ENCODE data around the gene RPAP3. TPM values are rescaled to one million over a fixed set of nuclear protein-coding genes. Genes with fewer than 3 reads are reported as not detected.

RPAP3 gene
- polyA plus RNA-seq, 1 donor (not counting 4 experiments of a cell fraction or from before 2014, with no cell fraction given): 22.9 TPM

GRCh38 chr12:47698055-47698454 lies 7.8 kb downstream of the RPAP3 start:
- FAIRE-seq (no peak), DNase-seq (ENCODE audit: low read depth, low spot score) (no peak)
- Histone ChIP-seq H3K4me2 (ENCODE audit: control insufficient read depth, extremely low read depth, insufficient read depth, low read depth, low read length) (no peak overlapping the region), H3K4me1 (ENCODE audit: control insufficient read depth, extremely low read depth, insufficient read depth, low read length) (no peaks in the 10 kb centered on the region), H3K4me3 (ENCODE audit: control insufficient read depth in 2 of 3, extremely low read depth in 1 of 3, insufficient read depth in 2 of 3, low read depth in 1 of 3, low read length in 3 of 3) (no peak overlapping the region), H3K9me3 (ENCODE audit: control insufficient read depth, low read depth, low read length) (no peaks in the 10 kb centered on the region), H3K27me3 (ENCODE audit: control insufficient read depth, extremely low read depth, insufficient read depth, low read length) (no peaks in the 10 kb centered on the region), H3K9ac (ENCODE audit: control insufficient read depth, extremely low read depth, insufficient read depth, low read length) (no peak overlapping the region), H2AFZ (ENCODE audit: control insufficient read depth, low read length) (no peak overlapping the region), H3K27ac (ENCODE audit: control insufficient read depth, insufficient read depth, low read length) (no peak overlapping the region), H3K36me3 (ENCODE audit: control insufficient read depth in 2 of 2, extremely low read depth in 1 of 2, insufficient read depth in 2 of 2, low read length in 2 of 2) (peaks cover 3 to 5% of the 10 kb centered on the region in 2 experiments), H4K20me1 (ENCODE audit: control insufficient read depth, extremely low read depth, insufficient read depth, low read length) (no peaks in the 10 kb centered on the region), H3K79me2 (ENCODE audit: control insufficient read depth, insufficient read depth, low read length) (peaks cover 2% of the 10 kb centered on the region), H3K9me1 (ENCODE audit: control insufficient read depth, extremely low read depth, insufficient read depth, low read length) (no peaks in the 10 kb centered on the region)
- dilution Hi-C loops (cut with MboI; ENCODE audit: extremely low pct_ligation_motif_present, low sequenced_read_pairs): no loop called here
- TF ChIP-seq, protein P1, sequence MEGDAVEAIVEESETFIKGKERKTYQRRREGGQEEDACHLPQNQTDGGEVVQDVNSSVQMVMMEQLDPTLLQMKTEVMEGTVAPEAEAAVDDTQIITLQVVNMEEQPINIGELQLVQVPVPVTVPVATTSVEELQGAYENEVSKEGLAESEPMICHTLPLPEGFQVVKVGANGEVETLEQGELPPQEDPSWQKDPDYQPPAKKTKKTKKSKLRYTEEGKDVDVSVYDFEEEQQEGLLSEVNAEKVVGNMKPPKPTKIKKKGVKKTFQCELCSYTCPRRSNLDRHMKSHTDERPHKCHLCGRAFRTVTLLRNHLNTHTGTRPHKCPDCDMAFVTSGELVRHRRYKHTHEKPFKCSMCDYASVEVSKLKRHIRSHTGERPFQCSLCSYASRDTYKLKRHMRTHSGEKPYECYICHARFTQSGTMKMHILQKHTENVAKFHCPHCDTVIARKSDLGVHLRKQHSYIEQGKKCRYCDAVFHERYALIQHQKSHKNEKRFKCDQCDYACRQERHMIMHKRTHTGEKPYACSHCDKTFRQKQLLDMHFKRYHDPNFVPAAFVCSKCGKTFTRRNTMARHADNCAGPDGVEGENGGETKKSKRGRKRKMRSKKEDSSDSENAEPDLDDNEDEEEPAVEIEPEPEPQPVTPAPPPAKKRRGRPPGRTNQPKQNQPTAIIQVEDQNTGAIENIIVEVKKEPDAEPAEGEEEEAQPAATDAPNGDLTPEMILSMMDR (optimal IDR thresholded peaks at IDR 0.05 in 1 of 3, IDR thresholded peaks at IDR 0.05 in 1 of 3, conservative IDR thresholded peaks at IDR 0.05 in 1 of 3; ENCODE audit: extremely low read depth in 1 of 3, insufficient read depth in 2 of 3, low read length in 3 of 3): no peak
- no peak for TF ChIP-seq EZH2 (IDR thresholded peaks at IDR 0.05; ENCODE audit: low read length)

GRCh38 chr12:47689215-47689614 lies 16.6 kb downstream of the RPAP3 start:
- no peak overlapping the region for H3K4me3 ChIP-seq (ENCODE audit: control insufficient read depth in 2 of 3, extremely low read depth in 1 of 3, insufficient read depth in 2 of 3, low read depth in 1 of 3, low read length in 3 of 3)
- H3K27ac ChIP-seq (ENCODE audit: control insufficient read depth, insufficient read depth, low read length): no peak overlapping the region
- H3K4me1 ChIP-seq (ENCODE audit: control insufficient read depth, extremely low read depth, insufficient read depth, low read length): no peaks in the 10 kb centered on the region
- FAIRE-seq (no peak), DNase-seq (ENCODE audit: low read depth, low spot score) (no peak)
- H3K36me3 ChIP-seq (ENCODE audit: control insufficient read depth in 2 of 2, extremely low read depth in 1 of 2, insufficient read depth in 2 of 2, low read length in 2 of 2): peaks cover 3 to 5% of the 10 kb centered on the region in 2 experiments
- no peak overlapping the region for H3K9ac ChIP-seq (ENCODE audit: control insufficient read depth, extremely low read depth, insufficient read depth, low read length)
- H3K4me2 ChIP-seq (ENCODE audit: control insufficient read depth, extremely low read depth, insufficient read depth, low read depth, low read length): no peak overlapping the region
- H3K79me2 ChIP-seq (ENCODE audit: control insufficient read depth, insufficient read depth, low read length): no peaks in the 10 kb centered on the region
- no peak overlapping the region for H2AFZ ChIP-seq (ENCODE audit: control insufficient read depth, low read length)
- H3K9me1 ChIP-seq (ENCODE audit: control insufficient read depth, extremely low read depth, insufficient read depth, low read length): no peaks in the 10 kb centered on the region
- H3K9me3 ChIP-seq (ENCODE audit: control insufficient read depth, low read depth, low read length): no peaks in the 10 kb centered on the region
- no peaks in the 10 kb centered on the region for H4K20me1 ChIP-seq (ENCODE audit: control insufficient read depth, extremely low read depth, insufficient read depth, low read length)
- no peak for TF ChIP-seq EZH2 (IDR thresholded peaks at IDR 0.05; ENCODE audit: low read length)
- TF ChIP-seq, protein P1 (optimal IDR thresholded peaks at IDR 0.05 in 1 of 3, IDR thresholded peaks at IDR 0.05 in 1 of 3, conservative IDR thresholded peaks at IDR 0.05 in 1 of 3; ENCODE audit: extremely low read depth in 1 of 3, insufficient read depth in 2 of 3, low read length in 3 of 3): no peak
- H3K27me3 ChIP-seq (ENCODE audit: control insufficient read depth, extremely low read depth, insufficient read depth, low read length): no peaks in the 10 kb centered on the region
- dilution Hi-C loops (cut with MboI; ENCODE audit: extremely low pct_ligation_motif_present, low sequenced_read_pairs): no loop called here

All from keratinocyte (primary cell).